GM12878 (cell line): Measurements from ENCODE around the gene FXYD6. TPM values are rescaled to one million over a fixed set of nuclear protein-coding genes. Genes with fewer than 3 reads are reported as not detected.

Experiments used
- ATAC-seq: fragments of 200-7000 bp; cut with Tn5 transposase; 3 replicates; pipeline ENCODE4 v1.9.1; 2020; ENCODE audit warnings: mild to moderate bottlenecking, moderate library complexity
- BruUV-seq: library from RNA; stranded (reverse); fragments of 400-500 nt; replicated peaks from 2 replicates; lab custom pipeline; 2021; lab: Mats Ljungman, UMichigan
- CTCF ChIA-PET: fragments of 300-600 bp; sonication (Branson Sonifier 250); formaldehyde crosslinking; extraction: SDS; loops from one replicate; lab custom pipeline; 2021; ENCODE audit warnings: inconsistent platforms; lab: Yijun Ruan, JAX
- POLR2A ChIA-PET: fragments of 350-600 bp; formaldehyde crosslinking; extraction: SDS; loops from one replicate; lab custom pipeline; 2021; ENCODE audit warnings: inconsistent platforms; lab: Charles Lee
- RAD21 ChIA-PET: fragments of 300-600 bp; sonication (Branson Sonifier 250); formaldehyde crosslinking; loops from one replicate; lab custom pipeline; 2023; ENCODE audit warnings: antibody characterized with exemption; ENCODE audit not compliant: unreplicated experiment; lab: Charles Lee
- SMC1A ChIA-PET: fragments of 300-600 bp; sonication (Branson Sonifier 250); formaldehyde crosslinking; loops from one replicate; lab custom pipeline; 2023; ENCODE audit not compliant: unreplicated experiment, uncharacterized antibody; lab: Charles Lee
- DNase-seq: peaks from one replicate; pipeline ENCODE4 v3.0.0-alpha.2; 2011; ENCODE audit warnings: low read depth, low spot score
- FAIRE-seq: peaks from 3 replicates; lab custom pipeline; 2011; peaks lifted over from hg19 to GRCh38; lab: Jason Lieb, UNC
- H2AFZ ChIP-seq: 2 replicates; pipeline ENCODE4 v1.6.0; 2011; ENCODE audit warnings: low read depth, low read length, control low read depth; ENCODE audit not compliant: control insufficient read depth
- H3K27ac ChIP-seq: 2 replicates; pipeline ENCODE4 v1.5.1; 2011; ENCODE audit warnings: control low read depth; ENCODE audit not compliant: control insufficient read depth, insufficient read depth
- H3K27me3 ChIP-seq, 2 experiments: replicated peaks in 1 of 2; 2 replicates each; pipeline versions ENCODE4 v1.6.0 to v1.6.1; 2011; ENCODE audit warnings: low read length in 1 of 2; ENCODE audit not compliant: control insufficient read depth in 2 of 2, insufficient read depth in 2 of 2
- H3K36me3 ChIP-seq, 2 experiments: 2 replicates each; pipeline ENCODE4 v1.5.1; 2011; ENCODE audit warnings: low read length in 1 of 2; ENCODE audit not compliant: control insufficient read depth in 2 of 2, insufficient read depth in 2 of 2
- H3K4me1 ChIP-seq: 2 replicates; pipeline ENCODE4 v1.6.1; 2011; ENCODE audit warnings: mild to moderate bottlenecking, low read length, moderate library complexity, mixed read lengths; ENCODE audit not compliant: control insufficient read depth, insufficient read depth
- H3K4me2 ChIP-seq: 2 replicates; pipeline ENCODE4 v1.6.0; 2011; ENCODE audit warnings: control low read depth; ENCODE audit not compliant: control insufficient read depth, insufficient read depth
- H3K4me3 ChIP-seq: fragments of 200-600 bp; sonication (generic); 2 replicates; pipeline ENCODE4 v1.5.1; 2016
- H3K79me2 ChIP-seq: 2 replicates; pipeline ENCODE4 v1.6.0; 2011; ENCODE audit warnings: low read length; ENCODE audit not compliant: control insufficient read depth, insufficient read depth
- H3K9ac ChIP-seq: 2 replicates; pipeline ENCODE4 v1.8.0; 2011; ENCODE audit warnings: low read length, control low read depth, mixed read lengths; ENCODE audit not compliant: control insufficient read depth, insufficient read depth
- H3K9me3 ChIP-seq: replicated peaks from 3 replicates; pipeline ENCODE4 v1.5.1; 2011; ENCODE audit warnings: mild to moderate bottlenecking, low read length; ENCODE audit not compliant: control insufficient read depth, insufficient read depth
- H4K20me1 ChIP-seq: 2 replicates; pipeline ENCODE4 v1.6.0; 2011; ENCODE audit not compliant: control insufficient read depth, insufficient read depth
- DPF2 ChIP-seq: fragments of 450-650 bp; IDR thresholded peaks from 2 replicates; pipeline ENCODE4 v1.6.1; 2017; ENCODE audit warnings: mild to moderate bottlenecking
- EGR1 ChIP-seq, 2 experiments: IDR thresholded peaks; 1 replicate in 1 of 2; 2 replicates in 1 of 2; pipeline ENCODE4 v1.6.1; 2011 to 2012; ENCODE audit warnings: low read depth in 2 of 2, low read length in 2 of 2, borderline replicate concordance in 1 of 2, mild to moderate bottlenecking in 1 of 2, moderate library complexity in 1 of 2
- ESRRA ChIP-seq: IDR thresholded peaks from 2 replicates; pipeline ENCODE4 v1.6.1; 2012; ENCODE audit warnings: mild to moderate bottlenecking, low read length, improper control_type of control experiment
- IKZF2 ChIP-seq, 2 experiments: fragments of 450-650 bp; IDR thresholded peaks; 2 replicates each; pipeline ENCODE4 v1.6.1; 2017; ENCODE audit warnings: mild to moderate bottlenecking in 2 of 2, moderate library complexity in 2 of 2
- JUND ChIP-seq: IDR thresholded peaks from 2 replicates; pipeline ENCODE4 v1.6.1; 2012; ENCODE audit warnings: low read depth, mild to moderate bottlenecking, low read length, improper control_type of control experiment, moderate library complexity
- PAX5 ChIP-seq: IDR thresholded peaks from 2 replicates; pipeline ENCODE4 v1.6.1; 2011; ENCODE audit warnings: low read depth, low read length, borderline replicate concordance
- RAD21 ChIP-seq: IDR thresholded peaks from 2 replicates; pipeline ENCODE4 v1.6.1; 2011; ENCODE audit warnings: mild to moderate bottlenecking, low read depth, low read length, moderate library complexity; ENCODE audit not compliant: insufficient read depth
- SMC3 ChIP-seq: IDR thresholded peaks from 2 replicates; pipeline ENCODE4 v1.6.1; 2011; ENCODE audit warnings: low read length, improper control_type of control experiment, borderline replicate concordance
- WRNIP1 ChIP-seq: IDR thresholded peaks from 2 replicates; pipeline ENCODE4 v1.6.1; 2011; ENCODE audit warnings: low read depth, low read length, improper control_type of control experiment, borderline replicate concordance
- ZBED1 ChIP-seq: IDR thresholded peaks from 2 replicates; pipeline ENCODE4 v1.6.1; 2016; ENCODE audit warnings: borderline replicate concordance
- WGBS: methylation state at CpG from one replicate; pipeline ENCODE4 v1.1.6; 2016; ENCODE audit warnings: low lambda C conversion rate; ENCODE audit not compliant: insufficient replicate concordance, insufficient coverage; ENCODE audit errors: missing lambda C conversion rate; 5-methylcytosine and 5-hydroxymethylcytosine counted together
- in situ Hi-C: fragments of 300-500 bp; cut with MboI; formaldehyde crosslinking; loops from 9 replicates; pipeline ENCODE4 v1.14.3; 2018; ENCODE audit warnings: mixed read lengths
- intact Hi-C: fragments of 100-400 bp; cut with micrococcal nuclease; formaldehyde crosslinking; loops from one replicate; pipeline ENCODE4 v1.14.2; 2022; ENCODE audit not compliant: unreplicated experiment
- polyA plus RNA-seq, 11 experiments: library from polyadenylated mRNA; depleted of rRNA in 4 of 11; unstranded in 6 of 11; stranded (reverse) in 5 of 11; fragments of >200 nt; fragmentation: Nextera tagmentation in 4 of 11; fragmentation: Illumina TruSeq in 1 of 11; extraction: Ambion mirVana in 4 of 11; extraction: Trizol in 1 of 11; gene quantifications; 1 replicate in 1 of 11; 2 replicates in 10 of 11; pipeline versions ENCODE4 v1.2.1 to v1.2.3, GENCODE V29; 2011 to 2016; ENCODE audit warnings: inconsistent platforms in 2 of 11, missing spikeins in 2 of 11, low read depth in 1 of 11
- total RNA-seq, 4 experiments: library from RNA; depleted of rRNA in 3 of 4; stranded (reverse); fragments of >200 nt in 3 of 4; fragmentation: Illumina TruSeq in 1 of 4; extraction: Trizol in 1 of 4; gene quantifications; 2 replicates each; pipeline versions ENCODE4 v1.2.1 to v1.2.3, GENCODE V29; 2013 to 2021
- TF ChIP-seq, protein P1 (sequence below): fragments of 450-650 bp; IDR thresholded peaks from 2 replicates; pipeline ENCODE4 v1.6.1; 2017; ENCODE audit warnings: mild to moderate bottlenecking, low read depth, inconsistent platforms; ENCODE audit not compliant: poor library complexity, severe bottlenecking
- TF ChIP-seq, protein P2 (sequence below): fragments of 450-650 bp; IDR thresholded peaks from 2 replicates; pipeline ENCODE4 v1.6.1; 2017; ENCODE audit warnings: mild to moderate bottlenecking

The FXYD6 gene
- total and polyA plus RNA-seq, 10 of the 15 experiments (the other 5 are each of a cell fraction or from before 2014, with no cell fraction given), result 0.09 to 2.0 (median 0.23) TPM; not detected in 2

DNA sequence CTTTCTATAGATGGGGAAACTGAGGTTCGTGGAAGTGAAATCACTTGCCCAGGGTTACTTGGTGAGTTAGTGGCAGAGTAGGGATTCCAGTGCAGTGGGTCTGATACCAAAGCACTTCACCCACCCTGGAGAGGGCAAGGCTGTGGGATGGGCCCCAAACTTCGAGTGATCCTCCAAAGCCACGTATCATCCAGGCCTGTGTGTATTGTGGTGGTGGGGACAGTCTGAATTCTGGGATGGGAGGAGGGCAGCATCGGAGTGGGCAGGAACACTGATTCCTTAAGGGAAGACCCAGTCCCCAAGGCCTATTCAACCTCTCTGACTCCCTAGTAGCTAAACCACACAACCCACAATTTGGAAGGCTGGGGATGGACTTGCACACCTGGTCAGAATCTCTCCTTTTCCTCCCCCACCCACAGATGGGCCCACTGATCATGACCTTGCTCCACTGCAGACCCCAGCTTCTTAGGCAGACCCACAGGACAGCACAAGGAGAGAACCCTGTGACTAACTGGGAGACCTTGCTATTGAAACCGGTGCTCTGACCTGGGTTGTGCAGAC, 41.2 kb upstream of the FXYD6 start (continued):
- TF ChIP-seq ESRRA (no peak), IKZF2 (IDR thresholded peaks at IDR 0.05) (no peak)

DNA sequence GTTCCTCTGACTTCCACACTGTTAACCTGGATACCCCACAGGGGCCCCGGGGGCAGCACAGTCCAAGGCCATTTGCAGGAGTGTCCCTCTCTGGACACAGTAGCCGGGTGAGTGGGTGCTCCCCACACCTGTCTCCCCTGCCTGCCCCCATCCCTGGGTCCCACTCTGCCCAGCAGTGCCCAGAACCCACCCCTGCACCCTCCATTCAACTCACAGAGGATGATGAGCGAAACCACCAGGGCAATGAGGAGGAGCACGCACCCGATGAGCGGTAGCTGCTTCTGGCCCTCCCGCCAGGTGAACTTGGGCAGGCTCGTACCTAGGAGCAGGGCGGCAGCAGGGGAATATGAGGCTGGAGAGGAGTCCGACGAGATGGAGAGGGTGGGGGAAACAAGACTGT, 40.5 kb upstream of the FXYD6 start:
- no peak for FAIRE-seq
- in situ Hi-C loops, result no loop called here
- DNase-seq, result no peak

More for the DNA sequence above, 40.5 kb upstream of the FXYD6 start:
- no peaks in the 10 kb centered on the region for H3K36me3 ChIP-seq
- H3K79me2 ChIP-seq, result no peaks in the 10 kb centered on the region
- no peak for TF ChIP-seq WRNIP1
- no peak for TF ChIP-seq JUND
- no peak for TF ChIP-seq DPF2
- TF ChIP-seq, protein P1, sequence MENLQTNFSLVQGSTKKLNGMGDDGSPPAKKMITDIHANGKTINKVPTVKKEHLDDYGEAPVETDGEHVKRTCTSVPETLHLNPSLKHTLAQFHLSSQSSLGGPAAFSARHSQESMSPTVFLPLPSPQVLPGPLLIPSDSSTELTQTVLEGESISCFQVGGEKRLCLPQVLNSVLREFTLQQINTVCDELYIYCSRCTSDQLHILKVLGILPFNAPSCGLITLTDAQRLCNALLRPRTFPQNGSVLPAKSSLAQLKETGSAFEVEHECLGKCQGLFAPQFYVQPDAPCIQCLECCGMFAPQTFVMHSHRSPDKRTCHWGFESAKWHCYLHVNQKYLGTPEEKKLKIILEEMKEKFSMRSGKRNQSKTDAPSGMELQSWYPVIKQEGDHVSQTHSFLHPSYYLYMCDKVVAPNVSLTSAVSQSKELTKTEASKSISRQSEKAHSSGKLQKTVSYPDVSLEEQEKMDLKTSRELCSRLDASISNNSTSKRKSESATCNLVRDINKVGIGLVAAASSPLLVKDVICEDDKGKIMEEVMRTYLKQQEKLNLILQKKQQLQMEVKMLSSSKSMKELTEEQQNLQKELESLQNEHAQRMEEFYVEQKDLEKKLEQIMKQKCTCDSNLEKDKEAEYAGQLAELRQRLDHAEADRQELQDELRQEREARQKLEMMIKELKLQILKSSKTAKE, result no peak
- TF ChIP-seq PAX5, result no peak
- no peak for TF ChIP-seq IKZF2 (IDR thresholded peaks at IDR 0.05)
- TF ChIP-seq, protein P2, sequence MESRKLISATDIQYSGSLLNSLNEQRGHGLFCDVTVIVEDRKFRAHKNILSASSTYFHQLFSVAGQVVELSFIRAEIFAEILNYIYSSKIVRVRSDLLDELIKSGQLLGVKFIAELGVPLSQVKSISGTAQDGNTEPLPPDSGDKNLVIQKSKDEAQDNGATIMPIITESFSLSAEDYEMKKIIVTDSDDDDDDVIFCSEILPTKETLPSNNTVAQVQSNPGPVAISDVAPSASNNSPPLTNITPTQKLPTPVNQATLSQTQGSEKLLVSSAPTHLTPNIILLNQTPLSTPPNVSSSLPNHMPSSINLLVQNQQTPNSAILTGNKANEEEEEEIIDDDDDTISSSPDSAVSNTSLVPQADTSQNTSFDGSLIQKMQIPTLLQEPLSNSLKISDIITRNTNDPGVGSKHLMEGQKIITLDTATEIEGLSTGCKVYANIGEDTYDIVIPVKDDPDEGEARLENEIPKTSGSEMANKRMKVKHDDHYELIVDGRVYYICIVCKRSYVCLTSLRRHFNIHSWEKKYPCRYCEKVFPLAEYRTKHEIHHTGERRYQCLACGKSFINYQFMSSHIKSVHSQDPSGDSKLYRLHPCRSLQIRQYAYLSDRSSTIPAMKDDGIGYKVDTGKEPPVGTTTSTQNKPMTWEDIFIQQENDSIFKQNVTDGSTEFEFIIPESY, result no peak
- TF ChIP-seq RAD21, result no peak
- no peak for TF ChIP-seq SMC3
- TF ChIP-seq ZBED1, result no peak
- no peak for TF ChIP-seq EGR1 (IDR thresholded peaks at IDR 0.05; ENCODE audit: borderline replicate concordance in 1 of 2, low read depth in 2 of 2, low read length in 2 of 2)
- no peaks in the 10 kb centered on the region for H3K9me3 ChIP-seq
- ATAC-seq, result no peak
- 36% methylated on average over 11 of the region's 11 CpGs for WGBS
- no peak overlapping the region for H2AFZ ChIP-seq
- H4K20me1 ChIP-seq, result no peaks in the 10 kb centered on the region
- ChIA-PET SMC1A (interaction anchor here (0.6 to 1.7 kb wide), 5 partner anchors 10 to 136 kb away, joined by 3 to 5 read pairs (median 3); no protein-coding TSS in a partner anchor), CTCF (interaction anchor here (0.7 to 6.1 kb wide), 6 partner anchors 15 to 492 kb away, joined by 3 to 43 read pairs (median 4); no protein-coding TSS in a partner anchor), RAD21 (interaction anchor here (0.8 to 1.5 kb wide), 3 partner anchors 23 to 136 kb away, joined by 3 to 9 read pairs (median 4); no protein-coding TSS in a partner anchor), POLR2A (interaction anchor here (0.7 kb wide), 1 partner anchor 9 kb away, joined by 4 read pairs; no protein-coding TSS in a partner anchor)
- intact Hi-C loops, result no loop called here
- no peak overlapping the region for H3K4me3 ChIP-seq
- H3K4me2 ChIP-seq, result no peak overlapping the region
- no peak overlapping the region for H3K9ac ChIP-seq
- no TSS peak for BruUV-seq
- H3K27me3 ChIP-seq, result no peaks in the 10 kb centered on the region
- peaks cover 8% of the 10 kb centered on the region for H3K4me1 ChIP-seq
- no peak overlapping the region for H3K27ac ChIP-seq
